SH-SY5Y (cell line): ENCODE measurements around the gene DNAJC16.

Source experiments
- GATA2 ChIP-seq: IDR thresholded peaks from 2 replicates; pipeline ENCODE4 v1.6.1; 2011; ENCODE audit warnings: mild to moderate bottlenecking, low read depth, low read length
- GATA3 ChIP-seq: IDR thresholded peaks from 2 replicates; pipeline ENCODE4 v1.6.1; 2011; ENCODE audit warnings: low read depth, mild to moderate bottlenecking, low read length, moderate library complexity

DNAJC16 gene

GRCh38 chr1:15526490-15527339 lies at the start of gene DNAJC16:
Gene DNAJC16, plus strand, starts transcription at chr1:15526848. Its CDS starts 2,258 bp downstream, at chr1:15529106.
- TF ChIP-seq GATA2 = no peak
- no peak for TF ChIP-seq GATA3

- TF ChIP-seq GATA2 (no peak), GATA3 (no peak)
Observed at GRCh38 chr1:15476927-15477326, 49.7 kb upstream of the DNAJC16 start.

GRCh38 chr1:15477646-15478212 lies 48.9 kb upstream of the DNAJC16 start:
- TF ChIP-seq GATA2 (no peak), GATA3 (no peak)

- no peak for TF ChIP-seq GATA3
- TF ChIP-seq GATA2 = no peak
Observed at GRCh38 chr1:15479654-15480347, 46.8 kb upstream of the DNAJC16 start.

GRCh38 chr1:15483971-15484370 lies 42.7 kb upstream of the DNAJC16 start:
- TF ChIP-seq GATA3 (no peak), GATA2 (no peak)

GRCh38 chr1:15485636-15486035 lies 41.0 kb upstream of the DNAJC16 start:
- TF ChIP-seq GATA3 (no peak), GATA2 (no peak)

GRCh38 chr1:15488371-15488770 lies 38.3 kb upstream of the DNAJC16 start:
- TF ChIP-seq GATA3 (no peak), GATA2 (no peak)

GRCh38 chr1:15489052-15489736 lies 37.5 kb upstream of the DNAJC16 start:
- no peak for TF ChIP-seq GATA2
- TF ChIP-seq GATA3 = no peak

GRCh38 chr1:15492596-15492995 lies 34.1 kb upstream of the DNAJC16 start:
- TF ChIP-seq GATA3 (no peak), GATA2 (no peak)

- TF ChIP-seq GATA2 = no peak
- TF ChIP-seq GATA3 = no peak
Observed at GRCh38 chr1:15493869-15494390, 32.7 kb upstream of the DNAJC16 start.

- no peak for TF ChIP-seq GATA2
- no peak for TF ChIP-seq GATA3
Observed at GRCh38 chr1:15500184-15501178, 26.2 kb upstream of the DNAJC16 start.

GRCh38 chr1:15501208-15502032 lies 25.2 kb upstream of the DNAJC16 start:
- TF ChIP-seq GATA3 (no peak), GATA2 (no peak)

GRCh38 chr1:15504436-15504835 lies 22.2 kb upstream of the DNAJC16 start:
- TF ChIP-seq GATA2 (no peak), GATA3 (no peak)
